ENCODE results near the gene MRPL10.

MRPL10 gene

GRCh38 chr17:47819475-47819874 is 11.9 kb downstream of the MRPL10 start:
- Histone ChIP-seq H3K9me2 (replicated peaks; ENCODE audit: insufficient read depth, low read length) (no peaks in the 10 kb centered on the region), H3K79me2 (ENCODE audit: insufficient read depth, low read length) (peaks cover 12% of the 10 kb centered on the region; the same call in 1 of the 2 replicates), H4K20me1 (ENCODE audit: low read depth, low read length) (no peaks in the 10 kb centered on the region), H2AFZ (ENCODE audit: low read depth, low read length, severe bottlenecking) (no peak overlapping the region), H3K9ac (ENCODE audit: low read length) (no peak overlapping the region), H3K9me3 (ENCODE audit: insufficient read depth, low read length) (no peaks in the 10 kb centered on the region), H3K27ac (ENCODE audit: low read depth, low read length) (no peak overlapping the region), H3F3A (ENCODE audit: insufficient read depth) (no peaks in the 10 kb centered on the region), H3K27me3 (ENCODE audit: low read length) (no peaks in the 10 kb centered on the region), H3K4me3 (ENCODE audit: insufficient read depth, low read length, poor library complexity, severe bottlenecking) (no peak overlapping the region), H3K4me2 (ENCODE audit: low read depth, low read length, poor library complexity, severe bottlenecking) (no peak overlapping the region), H3K36me3 (ENCODE audit: low read length) (no peaks in the 10 kb centered on the region)
- TF ChIP-seq CTCF (IDR thresholded peaks at IDR 0.05; ENCODE audit: insufficient read depth, low read length, poor library complexity, severe bottlenecking) (no peak), EZH2phosphoT487 (conservative IDR thresholded peaks at IDR 0.05; ENCODE audit: low read length) (no peak)

GRCh38 chr17:47818002-47818695 is 13.2 kb downstream of the MRPL10 start:
- no peak overlapping the region for H3K4me3 ChIP-seq (ENCODE audit: insufficient read depth, low read length, poor library complexity, severe bottlenecking)
- no peaks in the 10 kb centered on the region for H3K9me3 ChIP-seq (ENCODE audit: insufficient read depth, low read length)
- no peaks in the 10 kb centered on the region for H4K20me1 ChIP-seq (ENCODE audit: low read depth, low read length)
- no peak for TF ChIP-seq EZH2phosphoT487 (conservative IDR thresholded peaks at IDR 0.05; ENCODE audit: low read length)
- TF ChIP-seq CTCF (IDR thresholded peaks at IDR 0.05; ENCODE audit: insufficient read depth, low read length, poor library complexity, severe bottlenecking) = no peak
- H3K9me2 ChIP-seq (replicated peaks; ENCODE audit: insufficient read depth, low read length) = no peaks in the 10 kb centered on the region
- no peaks in the 10 kb centered on the region for H3K36me3 ChIP-seq (ENCODE audit: low read length)
- H2AFZ ChIP-seq (ENCODE audit: low read depth, low read length, severe bottlenecking) = no peak overlapping the region
- no peaks in the 10 kb centered on the region for H3F3A ChIP-seq (ENCODE audit: insufficient read depth)
- H3K9ac ChIP-seq (ENCODE audit: low read length) = no peak overlapping the region
- H3K79me2 ChIP-seq (ENCODE audit: insufficient read depth, low read length) = peaks cover 12% of the 10 kb centered on the region; the same call in 1 of the 2 replicates
- no peak overlapping the region for H3K27ac ChIP-seq (ENCODE audit: low read depth, low read length)
- H3K4me2 ChIP-seq (ENCODE audit: low read depth, low read length, poor library complexity, severe bottlenecking) = no peak overlapping the region
- no peaks in the 10 kb centered on the region for H3K27me3 ChIP-seq (ENCODE audit: low read length)

DNA sequence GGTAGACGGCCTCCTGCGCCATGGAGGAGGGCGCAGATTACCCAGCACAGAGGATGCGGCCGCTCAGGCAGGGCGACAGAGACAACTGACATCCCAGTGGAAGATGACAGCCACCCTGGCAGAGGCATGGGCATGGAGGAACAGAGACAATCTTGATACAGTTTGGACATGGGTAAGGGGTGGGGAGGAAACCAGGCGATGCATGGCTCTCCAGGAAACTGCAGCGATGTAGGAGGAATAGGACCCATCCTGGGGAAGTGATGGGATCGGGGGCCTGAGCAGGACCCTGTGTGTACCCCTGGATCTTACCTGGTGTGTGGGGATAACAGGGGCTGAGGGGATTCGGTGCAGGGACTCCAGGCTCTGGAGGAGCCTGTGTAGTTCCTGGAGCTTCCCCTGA is 14.4 kb downstream of the MRPL10 start:
- Histone ChIP-seq H3K9me3 (ENCODE audit: insufficient read depth, low read length) (no peaks in the 10 kb centered on the region), H4K20me1 (ENCODE audit: low read depth, low read length) (no peaks in the 10 kb centered on the region), H3K79me2 (ENCODE audit: insufficient read depth, low read length) (peaks cover 12% of the 10 kb centered on the region; the same call in 1 of the 2 replicates), H3K36me3 (ENCODE audit: low read length) (no peaks in the 10 kb centered on the region), H3K4me2 (ENCODE audit: low read depth, low read length, poor library complexity, severe bottlenecking) (no peak overlapping the region), H3K27me3 (ENCODE audit: low read length) (no peaks in the 10 kb centered on the region), H3F3A (ENCODE audit: insufficient read depth) (no peaks in the 10 kb centered on the region), H3K4me3 (ENCODE audit: insufficient read depth, low read length, poor library complexity, severe bottlenecking) (no peak overlapping the region), H2AFZ (ENCODE audit: low read depth, low read length, severe bottlenecking) (no peak overlapping the region), H3K9me2 (replicated peaks; ENCODE audit: insufficient read depth, low read length) (no peaks in the 10 kb centered on the region), H3K27ac (ENCODE audit: low read depth, low read length) (no peak overlapping the region), H3K9ac (ENCODE audit: low read length) (no peak overlapping the region)
- TF ChIP-seq CTCF (IDR thresholded peaks at IDR 0.05; ENCODE audit: insufficient read depth, low read length, poor library complexity, severe bottlenecking) (no peak), EZH2phosphoT487 (conservative IDR thresholded peaks at IDR 0.05; ENCODE audit: low read length) (no peak)

Data from SU-DHL-6 (cell line).